ENCODE results near the gene STX8. TPM values are rescaled to one million over a fixed set of nuclear protein-coding genes. Genes with fewer than 3 reads are reported as not detected.

Gene STX8
- total and polyA plus RNA-seq, 12 donors, result 53.3 to 80.1 (median 63.9) TPM

- H3K36me3 ChIP-seq, result no peaks in the 10 kb centered on the region
- no peak overlapping the region for H3K4me3 ChIP-seq
- TF ChIP-seq CTCF (IDR thresholded peaks at IDR 0.05), result no peak
- 80% methylated on average over 14 of the region's 14 CpGs for WGBS, 2 donors
- ATAC-seq (peak in 3 of 8 donors; percentile 9 to 49 (median 24)), DNase-seq (no peak)
- intact Hi-C loops (cut with DNase I), result no loop called here
- peaks cover 0 to 11% (median 4%) of the 10 kb centered on the region in 9 donors for H3K4me1 ChIP-seq
- peaks cover 0 to 8% (median 0%) of the 10 kb centered on the region in 11 donors for H3K9me3 ChIP-seq
- H3K27me3 ChIP-seq, result no peaks in the 10 kb centered on the region
- no peak overlapping the region for H3K27ac ChIP-seq
Observed at GRCh38 chr17:9266031-9266680, 309.5 kb downstream of the STX8 start.

- Histone ChIP-seq H3K4me1 (peaks cover 0 to 42% (median 23%) of the 10 kb centered on the region in 9 donors), H3K27ac (peak overlapping the region in 1 of 10 donors; percentile 14), H3K4me3 (no peak overlapping the region), H3K27me3 (no peaks in the 10 kb centered on the region), H3K36me3 (no peaks in the 10 kb centered on the region), H3K9me3 (peaks cover 0 to 8% (median 0%) of the 10 kb centered on the region in 11 donors)
- no peak for ATAC-seq
- intact Hi-C loops (cut with DNase I), result no loop called here
- no peak for TF ChIP-seq CTCF (IDR thresholded peaks at IDR 0.05)
- 74 to 76% methylated on average over 24 of the region's 24 CpGs for WGBS, 2 donors
- no peak for DNase-seq
Observed at GRCh38 chr17:9261081-9262012, 314.3 kb downstream of the STX8 start.

- Histone ChIP-seq H3K27ac (peak overlapping the region in 7 of 10 donors; percentile 6 to 72 (median 34)), H3K27me3 (no peaks in the 10 kb centered on the region), H3K9me3 (peaks cover 0 to 8% (median 0%) of the 10 kb centered on the region in 11 donors), H3K4me1 (peaks cover 0 to 46% (median 26%) of the 10 kb centered on the region in 9 donors), H3K4me3 (no peak overlapping the region), H3K36me3 (no peaks in the 10 kb centered on the region)
- intact Hi-C loops (cut with DNase I), result no loop called here
- peak in 1 of 2 donors; percentile 70 for DNase-seq
- 36 to 44% methylated on average over 10 of the region's 10 CpGs for WGBS, 2 donors
- no peak for TF ChIP-seq CTCF (IDR thresholded peaks at IDR 0.05)
- peak; percentile 85 to 91 (median 87) for ATAC-seq
Observed at GRCh38 chr17:9259419-9259818, 316.2 kb downstream of the STX8 start.
